NCI-H1417 treated with DMSO at 0.1 percent for 48 hours (cell line): ENCODE data around the gene OBSCN.

Experiments
- DNase-seq: peaks from one replicate; lab custom pipeline; 2025; lab: John Stamatoyannopoulos, UW

OBSCN gene

DNA sequence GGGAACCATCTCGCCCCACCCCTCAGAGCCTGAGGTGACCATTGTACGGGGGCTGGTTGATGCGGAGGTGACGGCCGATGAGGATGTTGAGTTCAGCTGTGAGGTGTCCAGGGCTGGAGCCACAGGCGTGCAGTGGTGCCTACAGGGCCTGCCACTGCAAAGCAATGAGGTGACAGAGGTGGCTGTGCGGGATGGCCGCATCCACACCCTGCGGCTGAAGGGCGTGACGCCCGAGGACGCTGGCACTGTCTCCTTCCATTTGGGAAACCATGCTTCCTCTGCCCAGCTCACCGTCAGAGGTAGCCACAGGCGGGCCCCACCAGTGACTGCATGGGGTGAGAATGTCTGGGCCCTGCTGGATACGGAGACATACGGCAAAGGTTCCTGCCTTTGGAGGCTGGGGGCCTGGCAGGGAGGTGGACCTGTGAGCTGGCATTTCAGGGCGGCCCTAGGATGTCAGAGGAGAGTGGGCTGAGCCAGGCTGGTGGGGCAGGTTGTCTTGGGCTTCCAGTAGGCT is 100.3 kb downstream of the OBSCN start:
- DNase-seq: no peak

GRCh38 chr1:228308628-228309325 is 100.9 kb downstream of the OBSCN start:
- no peak for DNase-seq

DNA sequence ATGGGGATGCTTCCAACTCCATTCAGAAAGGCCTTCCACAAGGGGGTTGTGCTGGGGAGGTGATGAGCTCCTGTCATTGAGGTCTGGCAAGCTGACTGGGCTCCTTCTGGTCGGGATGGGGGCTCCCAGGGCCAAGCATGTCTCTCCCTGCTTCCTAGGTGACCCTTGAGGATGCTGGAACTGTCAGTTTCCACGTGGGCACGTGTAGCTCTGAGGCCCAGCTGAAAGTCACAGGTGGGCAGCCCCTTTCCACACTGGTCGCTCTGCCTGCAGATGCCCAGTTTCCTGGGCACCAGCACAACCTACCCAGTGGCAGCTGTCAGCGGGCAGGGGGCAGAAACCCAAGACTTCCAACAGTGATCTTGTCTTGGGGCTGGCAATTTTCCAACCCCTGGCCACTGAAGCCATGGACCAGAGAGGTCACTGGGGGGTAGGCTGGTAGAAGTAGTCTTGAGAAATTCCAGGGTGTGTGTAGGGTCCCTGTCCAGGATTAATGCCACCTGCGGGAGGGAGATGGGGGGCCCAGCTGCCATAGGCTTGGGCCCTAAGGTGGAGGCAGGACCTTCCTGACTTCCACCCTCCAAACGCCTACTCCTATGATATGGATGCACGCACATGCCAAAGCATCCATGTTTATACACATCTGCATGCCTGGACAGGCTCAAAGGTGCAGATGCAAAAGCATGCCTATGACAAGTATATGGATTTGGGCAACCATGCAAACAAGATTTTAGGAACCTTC is 101.7 kb downstream of the OBSCN start:
- no peak for DNase-seq

- no peak for DNase-seq
These were observed 102.4 kb downstream of the OBSCN start for GRCh38 chr1:228310162-228310792.

DNA sequence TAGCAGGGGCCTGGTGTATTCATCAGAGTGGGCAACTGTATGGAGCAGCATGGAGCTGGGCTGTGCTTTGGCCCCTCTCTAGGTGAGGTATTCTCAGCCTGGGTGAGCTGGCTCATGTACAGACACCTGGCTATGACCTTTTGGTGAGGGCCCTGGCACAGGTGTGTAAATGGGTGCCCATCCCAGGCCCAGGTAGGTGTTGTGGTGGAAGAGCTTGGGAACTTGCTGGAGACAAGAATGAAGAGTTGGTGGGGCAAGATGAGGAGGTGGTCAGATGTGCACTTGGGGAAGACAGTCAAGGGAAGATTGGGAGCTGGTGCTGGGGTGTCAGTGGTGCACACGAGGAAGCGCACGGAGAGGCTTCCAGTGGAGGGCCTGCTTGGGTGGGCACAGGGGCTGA is 103.2 kb downstream of the OBSCN start:
- DNase-seq: no peak

DNA sequence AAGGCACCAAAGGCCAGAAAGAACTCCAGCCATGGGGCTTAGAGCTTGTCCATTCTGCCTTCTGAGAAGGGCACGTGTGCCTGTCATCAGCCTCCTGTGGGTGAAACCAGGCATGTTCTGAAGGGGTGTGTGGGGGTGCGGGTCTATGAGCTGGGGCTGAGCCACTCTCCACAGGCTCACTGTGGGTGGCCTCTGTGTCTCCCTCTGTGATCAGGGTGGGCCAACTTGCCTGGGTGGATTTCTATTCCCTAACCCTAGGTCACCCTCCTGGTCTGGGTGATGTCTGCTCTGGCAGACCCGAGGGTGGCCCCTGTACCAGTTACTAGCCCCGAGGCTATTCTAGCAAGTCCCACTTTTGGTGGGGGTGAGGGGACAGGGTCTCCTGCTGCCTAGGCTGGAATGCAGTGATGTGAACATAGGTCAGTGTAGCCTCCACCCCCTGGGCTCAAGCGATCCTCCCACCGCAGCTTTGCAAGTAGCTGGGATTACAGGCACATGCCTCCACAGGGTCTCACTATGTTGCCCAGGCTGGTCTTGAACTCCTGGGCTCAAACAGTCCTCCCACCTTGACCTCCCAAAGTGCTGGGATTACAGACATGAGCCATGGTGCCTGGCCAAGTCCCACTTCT is 104.4 kb downstream of the OBSCN start:
- DNase-seq: no peak

DNA sequence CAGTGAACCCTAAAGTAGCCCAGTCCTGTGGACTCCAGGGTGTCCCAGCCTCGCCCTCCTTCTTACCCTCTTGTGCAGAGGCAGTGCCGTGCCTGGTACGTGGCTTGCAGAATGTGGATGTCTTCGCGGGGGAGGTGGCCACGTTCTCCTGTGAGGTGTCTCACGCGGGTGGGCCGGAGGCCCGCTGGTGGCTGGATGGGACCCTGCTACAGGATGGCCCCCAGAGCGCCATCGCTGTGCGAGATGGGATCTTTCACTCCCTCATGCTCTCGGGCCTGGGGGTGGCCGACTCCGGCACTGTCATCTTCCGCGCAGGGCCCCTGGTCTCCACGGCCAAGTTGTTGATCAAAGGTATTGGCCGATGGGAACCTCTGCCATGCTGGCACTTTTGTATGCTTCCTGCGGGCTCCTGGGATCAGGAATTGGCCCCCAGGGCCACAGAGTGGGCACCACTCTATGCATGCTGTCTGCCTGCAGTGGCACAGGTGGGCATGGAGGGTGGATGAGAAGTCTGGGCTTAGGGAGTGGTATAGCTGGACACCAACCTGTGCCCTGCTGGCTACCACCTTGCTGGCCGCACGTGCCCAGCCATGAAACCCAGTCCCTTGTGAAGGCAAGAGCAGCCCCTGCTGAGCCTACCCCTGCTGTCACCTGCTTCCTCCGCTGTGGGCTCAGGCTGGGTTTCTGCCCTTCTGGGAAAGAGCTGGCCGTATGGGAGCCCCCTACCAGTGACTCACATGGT is 105.9 kb downstream of the OBSCN start:
- no peak for DNase-seq

- DNase-seq: no peak
These were observed 106.4 kb downstream of the OBSCN start for GRCh38 chr1:228314315-228314657.

DNA sequence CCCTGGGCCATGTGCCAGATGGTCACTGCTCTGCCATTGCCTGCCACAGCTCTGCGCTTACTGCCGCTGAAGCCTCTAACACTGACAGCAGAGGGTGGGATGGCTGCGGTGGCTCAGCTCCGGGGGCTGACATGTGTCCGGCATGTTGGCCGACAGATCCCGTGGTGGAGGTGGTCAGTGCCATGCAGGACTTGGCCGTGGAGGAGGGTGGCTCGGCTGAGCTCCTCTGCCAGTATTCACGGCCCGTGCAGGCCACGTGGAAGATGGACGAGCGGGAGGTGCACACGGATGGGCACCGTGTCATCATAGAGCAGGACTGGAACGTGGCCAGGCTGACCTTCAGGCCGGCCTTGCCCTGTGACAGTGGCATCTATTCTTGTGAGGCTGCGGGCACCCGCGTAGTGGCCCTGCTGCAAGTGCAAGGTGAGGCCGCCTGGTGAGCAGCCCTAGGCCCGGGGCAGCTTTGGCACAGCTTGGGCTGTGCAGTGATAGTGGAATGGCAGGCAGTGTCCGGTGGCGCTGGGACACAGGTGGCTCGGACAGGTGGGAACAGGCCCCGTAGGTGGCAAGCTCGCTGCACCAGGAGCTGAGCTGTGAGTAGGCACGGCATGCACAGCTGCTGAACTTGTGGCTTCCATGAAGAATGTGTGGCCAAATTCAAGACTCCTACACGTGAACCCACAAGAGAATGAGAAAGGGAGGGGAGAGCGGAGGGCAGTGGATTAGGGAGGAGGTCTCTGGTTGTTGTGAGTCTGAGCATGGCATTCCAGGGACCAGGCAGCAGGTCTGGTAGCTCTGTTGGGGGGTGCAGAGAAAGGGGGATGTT is 107.0 kb downstream of the OBSCN start:
- no peak for DNase-seq

- DNase-seq: no peak
These were observed 107.7 kb downstream of the OBSCN start for GRCh38 chr1:228315484-228315944.

DNA sequence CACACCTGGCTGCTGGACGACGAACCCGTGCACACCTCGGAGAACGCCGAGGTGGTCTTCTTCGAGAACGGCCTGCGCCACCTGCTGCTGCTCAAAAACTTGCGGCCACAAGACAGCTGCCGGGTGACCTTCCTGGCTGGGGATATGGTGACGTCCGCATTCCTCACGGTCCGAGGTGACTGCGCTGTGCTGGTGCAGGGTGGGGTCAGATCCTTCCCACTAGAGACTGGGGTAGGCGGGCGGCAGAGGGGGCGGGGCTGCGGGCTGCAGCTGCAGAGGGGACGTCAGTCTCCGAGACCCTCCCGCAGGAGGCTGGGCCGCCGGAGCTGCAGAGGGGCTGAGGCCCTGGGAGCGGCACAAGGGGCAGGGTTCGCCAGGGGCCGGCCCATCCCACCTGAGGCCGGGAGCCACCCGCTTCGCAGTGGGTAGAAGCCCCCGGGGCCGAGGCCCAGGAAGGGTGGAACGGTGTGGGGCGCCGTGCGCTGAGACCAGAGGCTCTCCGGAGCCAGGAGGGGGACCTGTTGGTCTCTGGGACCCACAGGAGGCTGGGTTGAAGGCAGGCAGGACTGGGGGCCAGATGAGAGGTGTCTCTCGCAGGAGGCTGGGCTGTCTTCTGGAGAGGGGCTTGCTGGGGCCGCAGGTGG is 108.2 kb downstream of the OBSCN start:
- no peak for DNase-seq

- DNase-seq: no peak
These were observed 108.9 kb downstream of the OBSCN start for GRCh38 chr1:228316589-228317387.

GRCh38 chr1:228317411-228317828 is 109.6 kb downstream of the OBSCN start:
- DNase-seq: no peak

DNA sequence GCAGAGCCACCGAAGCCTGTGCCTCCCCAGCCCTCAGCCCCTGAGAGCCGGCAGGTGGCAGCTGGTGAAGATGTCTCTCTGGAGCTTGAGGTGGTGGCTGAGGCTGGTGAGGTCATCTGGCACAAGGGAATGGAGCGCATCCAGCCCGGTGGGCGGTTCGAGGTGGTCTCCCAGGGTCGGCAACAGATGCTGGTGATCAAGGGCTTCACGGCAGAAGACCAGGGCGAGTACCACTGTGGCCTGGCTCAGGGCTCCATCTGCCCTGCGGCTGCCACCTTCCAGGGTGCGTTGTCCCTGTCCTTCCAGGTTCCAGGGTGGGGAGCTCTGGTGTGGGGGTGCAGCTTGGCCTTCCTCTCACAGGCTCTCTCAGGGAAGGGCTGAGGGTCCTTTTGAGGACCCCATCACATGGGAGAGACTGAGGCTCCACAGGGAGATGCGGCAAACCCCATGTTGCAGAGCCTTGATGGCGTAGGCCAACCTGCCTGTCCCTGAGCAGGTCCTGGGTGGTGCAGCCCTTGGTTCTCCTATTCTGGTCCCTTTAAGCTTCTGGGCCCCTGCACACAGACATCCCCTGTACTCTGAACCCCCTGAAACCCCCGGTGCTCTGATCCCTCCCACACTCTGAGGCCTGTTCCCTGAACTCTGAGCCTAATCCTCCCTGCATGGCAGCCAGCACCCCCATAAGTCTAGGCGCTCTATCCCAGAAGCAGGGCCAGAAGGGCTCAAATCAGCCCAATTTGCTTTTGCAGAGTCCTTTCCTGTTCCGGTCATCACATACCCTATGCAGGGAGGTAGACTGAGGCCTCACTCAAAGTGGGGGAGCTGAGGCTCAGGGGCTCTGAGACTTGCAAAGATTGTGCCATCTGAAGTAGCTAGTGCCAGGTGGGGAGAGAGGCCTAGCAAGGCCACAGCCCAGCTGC is 110.3 kb downstream of the OBSCN start:
- DNase-seq: no peak

GRCh38 chr1:228318823-228319241 is 111.0 kb downstream of the OBSCN start:
- no peak for DNase-seq

- DNase-seq: no peak
These were observed 111.7 kb downstream of the OBSCN start for GRCh38 chr1:228319352-228320088.

DNA sequence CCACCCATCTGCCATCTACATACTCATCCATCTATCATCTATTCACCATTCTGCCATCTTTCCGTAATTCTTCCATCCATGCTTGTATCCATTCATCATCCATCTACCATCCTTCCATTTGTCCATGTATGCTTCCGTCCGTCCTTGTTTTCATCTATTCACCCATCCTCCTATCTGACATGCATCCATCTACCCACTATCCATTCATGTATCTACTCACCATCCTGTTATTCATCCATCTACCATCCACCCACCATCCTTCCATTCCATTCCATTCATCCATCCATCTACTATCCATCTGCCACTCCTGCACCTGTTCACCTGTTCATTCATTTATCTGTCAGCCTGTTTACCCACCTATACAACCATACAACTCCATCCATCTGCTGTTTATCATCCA is 112.5 kb downstream of the OBSCN start:
- no peak for DNase-seq

DNA sequence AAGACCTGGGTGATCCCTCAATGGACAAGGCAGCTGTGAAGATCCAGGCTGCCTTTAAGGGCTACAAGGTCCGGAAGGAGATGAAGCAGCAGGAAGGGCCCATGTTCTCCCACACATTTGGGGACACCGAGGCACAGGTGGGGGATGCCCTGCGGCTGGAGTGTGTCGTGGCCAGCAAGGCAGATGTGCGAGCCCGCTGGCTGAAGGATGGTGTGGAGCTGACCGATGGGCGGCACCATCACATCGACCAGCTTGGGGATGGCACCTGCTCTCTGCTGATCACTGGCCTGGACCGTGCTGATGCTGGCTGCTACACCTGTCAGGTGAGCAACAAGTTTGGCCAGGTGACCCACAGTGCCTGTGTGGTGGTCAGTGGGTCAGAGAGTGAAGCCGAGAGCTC is 113.6 kb downstream of the OBSCN start:
- no peak for DNase-seq
